BLaER1 treated with 17β-estradiol and CSF1 and Interleukin-3, amounts not matched to agents 10 nM and 100 nM (cell line): Measurements from ENCODE around the gene SLC38A11.

Source experiments
- H3K27ac ChIP-seq, 11 experiments: shearing (Covaris generic); formaldehyde crosslinking; 2 replicates each; pipeline ENCODE4 v1.8.1; 2022
- H3K27me3 ChIP-seq, 11 experiments: shearing (Covaris generic); formaldehyde crosslinking; 2 replicates each; pipeline ENCODE4 v1.8.1; 2022
- H3K36me3 ChIP-seq, 11 experiments: shearing (Covaris generic); formaldehyde crosslinking; 2 replicates each; pipeline ENCODE4 v1.8.1; 2022
- H3K4me1 ChIP-seq, 10 experiments: shearing (Covaris generic); formaldehyde crosslinking; 2 replicates each; pipeline ENCODE4 v1.8.1; 2022
- H3K4me2 ChIP-seq, 11 experiments: shearing (Covaris generic); formaldehyde crosslinking; 2 replicates each; pipeline ENCODE4 v1.8.1; 2022
- H3K4me3 ChIP-seq, 10 experiments: shearing (Covaris generic); formaldehyde crosslinking; 2 replicates each; pipeline ENCODE4 v1.8.1; 2022
- H3K9ac ChIP-seq, 11 experiments: shearing (Covaris generic); formaldehyde crosslinking; 2 replicates each; pipeline ENCODE4 v1.8.1; 2022
- H3K9me3 ChIP-seq, 11 experiments: shearing (Covaris generic); formaldehyde crosslinking; replicated peaks in 1 of 11; 2 replicates each; pipeline ENCODE4 v1.8.1; 2022
- H4K20me1 ChIP-seq, 11 experiments: shearing (Covaris generic); formaldehyde crosslinking; 2 replicates each; pipeline ENCODE4 v1.8.1; 2022
- Cebpa-rat ChIP-seq, 11 experiments: shearing (Covaris generic); IDR thresholded peaks; 2 replicates each; pipeline ENCODE4 v1.8.1; 2022

SLC38A11 gene

DNA sequence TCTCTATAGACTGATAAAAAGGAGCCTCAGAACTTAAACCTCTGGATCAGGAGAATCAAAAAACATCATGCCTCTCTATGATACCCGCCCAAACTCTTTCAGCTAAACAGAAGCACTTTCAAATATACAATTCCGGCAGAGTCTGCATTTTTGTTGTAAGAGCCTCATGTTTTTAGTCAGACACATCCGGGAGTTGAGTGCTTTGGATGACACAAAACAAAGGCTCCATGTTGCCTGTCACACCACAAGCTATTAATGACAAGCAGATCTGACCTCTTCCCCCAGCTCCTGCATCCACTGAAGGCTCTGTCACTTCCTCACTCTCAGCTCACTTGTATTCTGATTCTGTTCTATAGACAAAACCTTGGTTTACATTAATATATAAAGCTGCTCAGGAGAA lies 33.2 kb downstream of the SLC38A11 start:
- Histone ChIP-seq H3K4me3 (no peak overlapping the region), H3K4me1 (no peaks in the 10 kb centered on the region), H3K36me3 (no peaks in the 10 kb centered on the region), H3K9ac (no peak overlapping the region), H3K27ac (no peak overlapping the region), H3K27me3 (no peaks in the 10 kb centered on the region), H3K4me2 (no peak overlapping the region), H3K9me3 (no peaks in the 10 kb centered on the region), H4K20me1 (no peaks in the 10 kb centered on the region)
- no peak for TF ChIP-seq Cebpa-rat (IDR thresholded peaks at IDR 0.05)

DNA sequence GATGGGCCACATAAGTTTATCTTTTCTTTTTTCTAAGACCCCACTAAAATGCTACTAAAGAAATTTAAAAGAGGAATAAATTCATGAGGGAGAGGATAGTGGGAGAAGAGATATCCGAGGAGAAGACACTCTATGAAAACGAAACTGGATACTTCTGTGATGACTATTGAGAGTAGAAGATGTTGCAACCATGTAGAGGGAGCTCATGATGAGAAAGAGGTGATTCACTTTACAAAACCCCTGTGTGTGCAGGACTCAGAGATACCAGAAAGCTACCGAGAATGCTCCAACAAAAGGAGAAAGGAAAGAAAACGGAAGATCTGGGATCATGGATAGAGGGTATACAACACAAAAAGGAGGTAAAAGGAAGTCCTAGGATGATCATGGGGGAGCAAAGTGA lies 34.9 kb downstream of the SLC38A11 start:
- no peaks in the 10 kb centered on the region for H4K20me1 ChIP-seq
- H3K9ac ChIP-seq = no peak overlapping the region
- no peak overlapping the region for H3K4me3 ChIP-seq
- TF ChIP-seq Cebpa-rat (IDR thresholded peaks at IDR 0.05) = no peak
- H3K4me2 ChIP-seq = no peak overlapping the region
- no peak overlapping the region for H3K27ac ChIP-seq
- no peaks in the 10 kb centered on the region for H3K4me1 ChIP-seq
- H3K36me3 ChIP-seq = no peaks in the 10 kb centered on the region
- no peaks in the 10 kb centered on the region for H3K27me3 ChIP-seq
- H3K9me3 ChIP-seq = no peaks in the 10 kb centered on the region

GRCh38 chr2:164917296-164917903 lies 37.9 kb downstream of the SLC38A11 start:
- H3K27ac ChIP-seq = no peak overlapping the region
- no peak overlapping the region for H3K4me3 ChIP-seq
- no peaks in the 10 kb centered on the region for H3K36me3 ChIP-seq
- no peak overlapping the region for H3K9ac ChIP-seq
- H4K20me1 ChIP-seq = no peaks in the 10 kb centered on the region
- peaks cover 0 to 4% (median 0%) of the 10 kb centered on the region in 10 experiments; a peak in 2 of 20 replicates for H3K4me1 ChIP-seq
- no peaks in the 10 kb centered on the region for H3K9me3 ChIP-seq
- no peak for TF ChIP-seq Cebpa-rat (IDR thresholded peaks at IDR 0.05)
- no peaks in the 10 kb centered on the region for H3K27me3 ChIP-seq
- no peak overlapping the region for H3K4me2 ChIP-seq

- TF ChIP-seq Cebpa-rat (IDR thresholded peaks at IDR 0.05) = no peak
- H3K4me2 ChIP-seq = no peak overlapping the region
Observed at GRCh38 chr2:164915566-164915965, 39.8 kb downstream of the SLC38A11 start.

GRCh38 chr2:164913640-164914350 lies 41.5 kb downstream of the SLC38A11 start:
- Histone ChIP-seq H3K9ac (no peak overlapping the region), H3K27ac (no peak overlapping the region)
- no peak for TF ChIP-seq Cebpa-rat (IDR thresholded peaks at IDR 0.05)

More at GRCh38 chr2:164915566-164915965, 39.8 kb downstream of the SLC38A11 start:
- Histone ChIP-seq H3K9ac (no peak overlapping the region), H3K4me1 (peaks cover 0 to 8% (median 0%) of the 10 kb centered on the region in 10 experiments; a peak in 3 of 20 replicates), H3K27ac (no peak overlapping the region), H3K36me3 (no peaks in the 10 kb centered on the region), H3K4me3 (no peak overlapping the region), H3K9me3 (no peaks in the 10 kb centered on the region), H3K27me3 (no peaks in the 10 kb centered on the region), H4K20me1 (no peaks in the 10 kb centered on the region)

GRCh38 chr2:164913011-164913410 lies 42.3 kb downstream of the SLC38A11 start:
- Histone ChIP-seq H4K20me1 (no peaks in the 10 kb centered on the region), H3K9me3 (no peaks in the 10 kb centered on the region), H3K4me1 (peaks cover 0 to 8% (median 0%) of the 10 kb centered on the region in 10 experiments; a peak in 3 of 20 replicates), H3K9ac (no peak overlapping the region), H3K4me3 (no peak overlapping the region), H3K27me3 (no peaks in the 10 kb centered on the region), H3K4me2 (no peak overlapping the region), H3K27ac (no peak overlapping the region), H3K36me3 (no peaks in the 10 kb centered on the region)
- no peak for TF ChIP-seq Cebpa-rat (IDR thresholded peaks at IDR 0.05)

More at GRCh38 chr2:164913640-164914350, 41.5 kb downstream of the SLC38A11 start:
- H3K4me3 ChIP-seq = no peak overlapping the region
- no peaks in the 10 kb centered on the region for H3K27me3 ChIP-seq
- no peak overlapping the region for H3K4me2 ChIP-seq
- H3K9me3 ChIP-seq = no peaks in the 10 kb centered on the region
- H3K4me1 ChIP-seq = peaks cover 0 to 8% (median 0%) of the 10 kb centered on the region in 10 experiments; a peak in 3 of 20 replicates
- H3K36me3 ChIP-seq = no peaks in the 10 kb centered on the region
- H4K20me1 ChIP-seq = no peaks in the 10 kb centered on the region

DNA sequence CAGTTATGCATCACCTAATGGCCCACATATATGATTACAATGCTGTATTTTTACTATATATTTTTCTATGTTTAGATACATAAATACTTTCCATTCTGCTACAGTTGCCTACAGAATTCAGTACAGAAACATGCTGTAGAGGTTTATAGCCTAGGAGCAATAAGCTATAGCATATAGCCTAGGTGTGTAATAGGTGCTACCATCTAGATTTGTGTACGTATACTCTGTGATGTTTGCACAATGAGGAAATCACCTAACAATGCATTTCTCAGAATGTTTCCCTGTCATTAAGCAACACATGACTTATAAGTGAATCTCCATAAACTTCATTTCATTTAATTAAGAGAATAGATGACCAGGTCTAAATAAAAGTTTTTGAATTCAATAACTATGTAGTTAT lies 43.5 kb downstream of the SLC38A11 start:
- Histone ChIP-seq H4K20me1 (no peaks in the 10 kb centered on the region), H3K27ac (no peak overlapping the region), H3K36me3 (no peaks in the 10 kb centered on the region), H3K4me1 (peaks cover 0 to 8% (median 0%) of the 10 kb centered on the region in 10 experiments; a peak in 3 of 20 replicates), H3K4me2 (no peak overlapping the region; a peak in 1 of 22 replicates), H3K27me3 (no peaks in the 10 kb centered on the region), H3K9ac (no peak overlapping the region), H3K9me3 (no peaks in the 10 kb centered on the region), H3K4me3 (no peak overlapping the region)
- TF ChIP-seq Cebpa-rat (IDR thresholded peaks at IDR 0.05) = no peak

DNA sequence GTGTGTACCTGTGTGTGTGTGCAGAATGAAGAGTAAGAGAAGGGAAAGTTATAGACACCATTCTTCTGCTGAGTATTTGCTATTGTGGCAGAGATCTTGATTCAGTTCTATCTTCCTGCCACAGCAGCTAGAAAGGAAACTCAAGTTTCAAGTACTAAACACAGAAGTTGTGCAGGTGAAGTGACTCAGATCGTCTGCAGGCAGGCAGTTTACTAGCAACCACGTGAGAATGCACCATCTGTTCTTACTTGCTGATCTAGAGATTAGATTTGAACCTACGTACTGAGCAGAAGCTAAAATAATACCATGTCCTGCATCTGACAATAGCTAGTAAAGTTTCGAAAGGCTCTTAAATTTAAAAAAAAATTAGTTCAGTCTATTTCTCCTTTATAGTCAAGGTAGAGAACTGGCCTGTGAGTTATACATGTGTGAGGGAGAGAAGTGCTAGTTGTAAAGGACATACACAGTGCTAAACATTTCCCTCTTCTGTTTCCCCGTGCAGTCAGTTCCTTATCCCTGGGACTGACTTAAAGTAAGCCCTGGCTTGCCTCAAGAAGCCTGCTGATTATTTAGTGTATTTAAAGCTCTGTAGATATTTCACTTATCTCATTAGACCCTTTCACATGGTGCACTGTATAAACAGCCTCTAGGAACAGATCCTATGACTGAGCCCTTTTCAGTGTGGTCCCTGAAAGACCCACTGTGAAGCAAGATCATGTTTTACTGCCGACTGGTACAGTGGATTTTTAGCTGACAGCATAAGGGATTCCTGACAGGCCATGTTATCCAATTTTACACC lies 45.0 kb downstream of the SLC38A11 start:
- no peak overlapping the region for H3K9ac ChIP-seq
- no peaks in the 10 kb centered on the region for H3K36me3 ChIP-seq
- H3K4me3 ChIP-seq = no peak overlapping the region
- H3K4me1 ChIP-seq = peaks cover 0 to 8% (median 0%) of the 10 kb centered on the region in 10 experiments; a peak in 3 of 20 replicates
- no peak overlapping the region for H3K27ac ChIP-seq
- H3K4me2 ChIP-seq = no peak overlapping the region
- H3K9me3 ChIP-seq = no peaks in the 10 kb centered on the region
- H4K20me1 ChIP-seq = no peaks in the 10 kb centered on the region
- no peak for TF ChIP-seq Cebpa-rat (IDR thresholded peaks at IDR 0.05)
- no peaks in the 10 kb centered on the region for H3K27me3 ChIP-seq

GRCh38 chr2:164906947-164907346 lies 48.4 kb downstream of the SLC38A11 start:
- H3K4me2 ChIP-seq = no peak overlapping the region
- TF ChIP-seq Cebpa-rat (IDR thresholded peaks at IDR 0.05) = no peak
- H3K27ac ChIP-seq = no peak overlapping the region
- no peak overlapping the region for H3K9ac ChIP-seq
- no peak overlapping the region for H3K4me3 ChIP-seq
- H3K36me3 ChIP-seq = no peaks in the 10 kb centered on the region
- H3K9me3 ChIP-seq = no peaks in the 10 kb centered on the region
- H3K4me1 ChIP-seq = peaks cover 0 to under 1% (median 0%) of the 10 kb centered on the region in 10 experiments; a peak in 3 of 20 replicates
- no peaks in the 10 kb centered on the region for H3K27me3 ChIP-seq
- H4K20me1 ChIP-seq = no peaks in the 10 kb centered on the region
